Cardiac fibroblast (primary cell): ENCODE measurements around the gene STX16.

Experiments used
- DNase-seq, 2 donors: peaks; one replicate each; pipeline versions ENCODE4 v3.0.0 to v3.0.0-alpha.2; 2010; ENCODE audit warnings: low read depth in 2 of 2
- H3K4me3 ChIP-seq, 2 donors: replicated peaks in 1 of 2; 1 replicate in 1 of 2; 2 replicates in 1 of 2; pipeline ENCODE4 v1.5.1; 2011; ENCODE audit warnings: low read depth in 2 of 2, low read length in 2 of 2, mild to moderate bottlenecking in 2 of 2, moderate library complexity in 1 of 2
- CTCF ChIP-seq: IDR thresholded peaks from one replicate; pipeline ENCODE4 v1.5.1; 2011; ENCODE audit warnings: low read depth, mild to moderate bottlenecking, low read length, inconsistent platforms

STX16 gene

DNA sequence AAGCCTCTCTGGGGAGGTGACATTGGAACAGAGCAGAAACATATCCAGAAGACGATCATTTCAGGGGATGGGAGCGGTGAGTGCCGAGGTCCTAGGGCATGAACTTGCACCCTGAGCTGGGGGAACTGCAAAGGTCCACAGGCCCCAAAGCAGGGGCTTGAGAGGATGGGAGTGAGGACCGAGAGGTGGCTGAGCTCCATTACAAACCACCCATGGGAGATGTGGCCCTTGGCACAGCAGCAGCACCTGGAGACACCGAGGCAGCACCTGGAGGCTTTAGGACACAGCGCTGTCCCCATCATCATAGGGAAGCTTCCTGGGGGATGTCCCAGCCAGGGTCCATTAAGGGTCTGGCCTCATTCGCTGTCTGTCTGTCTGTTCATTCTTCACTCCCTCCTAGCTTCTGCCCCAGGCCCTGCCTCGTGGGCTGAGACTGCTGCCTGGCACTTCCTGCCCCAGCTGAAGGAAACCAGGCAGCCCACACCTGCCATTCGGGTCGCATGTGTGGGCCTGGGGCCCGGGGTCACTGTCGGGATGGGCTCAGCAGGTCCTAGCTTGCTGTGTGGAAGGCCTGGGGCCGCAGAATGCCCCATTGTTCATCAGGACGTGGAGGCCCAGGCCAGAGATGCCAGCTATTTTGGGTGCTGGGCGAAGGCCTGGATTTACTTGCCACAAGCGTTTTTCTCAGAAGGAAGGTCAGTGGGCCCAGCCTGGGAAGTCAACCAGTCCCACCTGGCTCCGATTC lies 42.8 kb upstream of the STX16 start:
- H3K4me3 ChIP-seq = no peak overlapping the region
- DNase-seq = no peak
- TF ChIP-seq CTCF = no peak

DNA sequence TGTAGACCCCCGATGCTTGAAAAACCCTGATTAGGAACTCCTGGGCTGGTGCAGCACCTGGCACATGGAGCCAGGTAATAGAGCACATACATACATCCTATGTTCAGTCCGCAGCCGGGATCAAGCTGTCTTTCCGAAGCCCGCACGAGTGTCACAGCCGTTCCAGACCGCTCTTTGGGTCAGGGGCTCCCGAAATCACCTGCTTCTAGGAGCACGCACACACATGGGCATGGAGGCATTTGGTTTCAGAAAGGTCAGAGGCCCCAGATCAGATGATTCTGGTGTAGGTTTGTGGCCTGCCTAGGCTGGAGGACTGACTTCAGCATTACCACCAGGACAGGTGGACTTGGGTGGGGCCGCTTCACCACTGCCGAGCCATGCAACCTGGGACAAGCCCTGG lies 42.1 kb upstream of the STX16 start:
- DNase-seq = no peak
- no peak for TF ChIP-seq CTCF

DNA sequence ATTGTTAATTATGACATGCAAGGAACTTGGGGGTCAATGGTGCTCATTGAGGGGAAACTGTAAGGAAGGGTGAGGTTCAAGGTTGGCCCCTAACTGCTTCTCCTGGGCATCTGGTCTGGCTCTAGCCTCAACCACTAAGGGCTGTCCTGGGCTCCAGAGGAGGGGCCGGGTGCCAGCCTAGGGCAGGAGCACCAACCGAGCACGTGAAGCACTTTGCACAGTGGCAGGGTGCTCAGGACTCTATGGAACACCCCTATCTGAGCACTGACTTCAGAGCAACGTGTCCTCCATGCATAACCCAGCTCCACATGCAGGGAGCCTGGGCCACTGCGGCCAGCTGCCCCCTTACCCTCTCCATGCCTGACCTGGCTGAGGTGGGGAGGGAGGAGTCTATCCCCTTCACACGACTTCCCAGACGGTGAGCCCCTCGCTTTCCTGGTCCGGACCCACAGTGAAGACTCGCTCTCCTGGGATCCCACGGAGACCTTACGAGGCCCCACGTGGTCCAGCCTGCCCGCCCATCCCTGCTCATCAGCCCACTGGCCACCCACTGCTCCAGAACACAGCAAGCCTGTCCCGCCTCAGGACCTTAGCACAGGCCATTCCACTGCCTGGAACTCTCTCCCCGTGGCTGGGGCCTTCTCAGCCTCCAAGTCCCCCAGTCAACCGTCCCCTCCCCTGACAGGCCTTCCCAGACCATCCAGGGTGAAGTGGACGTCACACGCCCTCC lies 40.8 kb upstream of the STX16 start:
- no peak overlapping the region for H3K4me3 ChIP-seq
- no peak for TF ChIP-seq CTCF
- DNase-seq = no peak

More for the DNA sequence above, 42.1 kb upstream of the STX16 start:
- no peak overlapping the region for H3K4me3 ChIP-seq

GRCh38 chr20:58610811-58611210 lies 40.3 kb upstream of the STX16 start:
- no peak for DNase-seq
- H3K4me3 ChIP-seq = no peak overlapping the region
- no peak for TF ChIP-seq CTCF

DNA sequence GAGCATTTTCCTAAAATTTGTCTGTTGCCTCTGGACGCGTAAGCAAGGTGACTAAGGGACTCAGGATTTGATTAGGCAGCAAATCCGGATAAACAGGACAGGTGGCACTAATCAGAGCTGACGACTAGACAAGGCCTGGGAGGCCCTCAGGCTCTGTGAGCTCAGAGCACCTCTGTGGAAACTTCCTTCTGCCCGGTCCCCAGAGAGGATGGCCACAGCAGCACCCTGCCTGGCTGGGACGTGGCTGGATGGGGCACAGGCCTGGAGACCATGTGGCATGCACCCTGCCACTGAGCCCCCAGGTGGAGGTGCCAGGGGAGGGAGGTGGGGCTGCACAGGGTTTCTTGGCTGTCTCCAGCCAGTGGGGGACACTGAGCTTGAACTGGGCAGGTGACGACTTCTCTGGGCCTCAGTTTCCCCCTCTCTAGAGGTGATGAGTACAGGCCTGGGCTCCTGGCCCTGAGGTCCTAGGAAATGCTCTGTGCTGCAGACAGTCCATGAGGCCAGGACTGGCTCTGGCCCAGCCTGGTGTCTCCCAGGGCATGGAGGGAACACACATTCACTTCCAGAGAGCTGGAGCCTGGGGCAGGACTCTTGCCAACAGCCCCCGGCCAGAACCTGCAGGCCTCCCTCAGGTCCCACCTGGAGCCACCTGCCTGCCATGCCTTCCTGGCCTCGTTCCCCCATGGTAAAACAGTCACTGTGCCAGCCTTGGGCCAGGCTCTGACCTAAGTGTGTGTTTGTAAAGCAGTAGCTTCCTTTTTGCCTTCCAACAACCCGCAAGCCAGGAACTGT lies 39.6 kb upstream of the STX16 start:
- no peak for TF ChIP-seq CTCF
- DNase-seq = no peak

GRCh38 chr20:58612121-58612691 lies 38.9 kb upstream of the STX16 start:
- DNase-seq = peak; percentile 29 to 57
- no peak for TF ChIP-seq CTCF
- H3K4me3 ChIP-seq = no peak overlapping the region

More for the DNA sequence above, 39.6 kb upstream of the STX16 start:
- no peak overlapping the region for H3K4me3 ChIP-seq
